Parathyroid adenoma (tissue), 2 donors: Measurements from ENCODE around the gene PXMP2.

Source experiments
- H2AFZ ChIP-seq: fragments of 300-600 bp; sonication (generic); one replicate; pipeline ENCODE4 v1.7.0; 2017; ENCODE audit warnings: antibody characterized with exemption, mild to moderate bottlenecking
- H3K27ac ChIP-seq: fragments of 300-600 bp; sonication (generic); one replicate; pipeline ENCODE4 v1.7.0; 2017
- H3K27me3 ChIP-seq: fragments of 300-600 bp; sonication (generic); one replicate; pipeline ENCODE4 v1.7.0; 2017; ENCODE audit warnings: low read length; ENCODE audit not compliant: control insufficient read depth, insufficient read depth
- H3K36me3 ChIP-seq: fragments of 300-600 bp; sonication (generic); one replicate; pipeline ENCODE4 v1.7.0; 2017; ENCODE audit warnings: low read length; ENCODE audit not compliant: control insufficient read depth, insufficient read depth
- H3K4me1 ChIP-seq: fragments of 300-600 bp; sonication (generic); one replicate; pipeline ENCODE4 v1.7.0; 2017; ENCODE audit warnings: control low read depth
- H3K4me2 ChIP-seq: fragments of 300-600 bp; sonication (generic); one replicate; pipeline ENCODE4 v1.7.0; 2017; ENCODE audit warnings: low read length
- H3K4me3 ChIP-seq: fragments of 300-600 bp; sonication (generic); one replicate; pipeline ENCODE4 v1.7.0; 2017; ENCODE audit warnings: low read depth, low read length
- H3K79me2 ChIP-seq: fragments of 300-600 bp; sonication (generic); one replicate; pipeline ENCODE4 v1.7.0; 2017; ENCODE audit warnings: control low read depth
- H3K9ac ChIP-seq: fragments of 300-600 bp; sonication (generic); one replicate; pipeline ENCODE4 v1.7.0; 2017; ENCODE audit warnings: mild to moderate bottlenecking
- H3K9me3 ChIP-seq: fragments of 300-600 bp; sonication (generic); one replicate; pipeline ENCODE4 v1.7.0; 2017; ENCODE audit warnings: low read length; ENCODE audit not compliant: control insufficient read depth
- CTCF ChIP-seq: fragments of 300-600 bp; sonication (generic); IDR thresholded peaks from one replicate; pipeline ENCODE4 v1.7.0; 2017; ENCODE audit warnings: antibody characterized with exemption, mild to moderate bottlenecking
- donor health status: primary hyperparathyroidism.

PXMP2 gene

GRCh38 chr12:132740652-132741051 is 53.3 kb downstream of the PXMP2 start:
- no peaks in the 10 kb centered on the region for H3K36me3 ChIP-seq
- H3K4me1 ChIP-seq: no peaks in the 10 kb centered on the region
- H3K27me3 ChIP-seq: no peaks in the 10 kb centered on the region
- H3K27ac ChIP-seq: no peak overlapping the region
- H3K4me3 ChIP-seq: no peak overlapping the region
- peaks cover 19% of the 10 kb centered on the region for H3K79me2 ChIP-seq
- H3K9me3 ChIP-seq: no peaks in the 10 kb centered on the region
- H3K9ac ChIP-seq: no peak overlapping the region
- no peak overlapping the region for H2AFZ ChIP-seq
- TF ChIP-seq CTCF: no peak
- H3K4me2 ChIP-seq: no peak overlapping the region

GRCh38 chr12:132741620-132742019 is 54.2 kb downstream of the PXMP2 start:
- Histone ChIP-seq H3K4me1 (no peaks in the 10 kb centered on the region), H3K4me2 (no peak overlapping the region), H3K9ac (no peak overlapping the region), H2AFZ (no peak overlapping the region), H3K27me3 (no peaks in the 10 kb centered on the region), H3K36me3 (no peaks in the 10 kb centered on the region), H3K27ac (no peak overlapping the region), H3K79me2 (peaks cover 22% of the 10 kb centered on the region), H3K4me3 (no peak overlapping the region), H3K9me3 (no peaks in the 10 kb centered on the region)
- no peak for TF ChIP-seq CTCF

- Histone ChIP-seq H2AFZ (no peak overlapping the region), H3K4me2 (no peak overlapping the region), H3K9me3 (no peaks in the 10 kb centered on the region), H3K4me3 (no peak overlapping the region), H3K79me2 (peaks cover 33% of the 10 kb centered on the region), H3K4me1 (no peaks in the 10 kb centered on the region), H3K27me3 (no peaks in the 10 kb centered on the region), H3K9ac (no peak overlapping the region), H3K36me3 (no peaks in the 10 kb centered on the region), H3K27ac (no peak overlapping the region)
- TF ChIP-seq CTCF: no peak
Observed at GRCh38 chr12:132743831-132744230, 56.4 kb downstream of the PXMP2 start.

GRCh38 chr12:132746613-132747012 is 59.2 kb downstream of the PXMP2 start:
- H3K9me3 ChIP-seq: no peaks in the 10 kb centered on the region
- H3K4me3 ChIP-seq: no peak overlapping the region
- no peak overlapping the region for H2AFZ ChIP-seq
- H3K4me2 ChIP-seq: no peak overlapping the region
- H3K27ac ChIP-seq: no peak overlapping the region
- no peaks in the 10 kb centered on the region for H3K36me3 ChIP-seq
- TF ChIP-seq CTCF: no peak
- no peak overlapping the region for H3K9ac ChIP-seq
- peaks cover 39% of the 10 kb centered on the region for H3K79me2 ChIP-seq
- H3K27me3 ChIP-seq: no peaks in the 10 kb centered on the region
- no peaks in the 10 kb centered on the region for H3K4me1 ChIP-seq

GRCh38 chr12:132747395-132747794 is 60.0 kb downstream of the PXMP2 start:
- no peak overlapping the region for H3K9ac ChIP-seq
- H2AFZ ChIP-seq: no peak overlapping the region
- no peaks in the 10 kb centered on the region for H3K36me3 ChIP-seq
- no peaks in the 10 kb centered on the region for H3K27me3 ChIP-seq
- peaks cover 39% of the 10 kb centered on the region for H3K79me2 ChIP-seq
- no peaks in the 10 kb centered on the region for H3K4me1 ChIP-seq
- H3K4me3 ChIP-seq: no peak overlapping the region
- no peak overlapping the region for H3K27ac ChIP-seq
- TF ChIP-seq CTCF: no peak
- no peak overlapping the region for H3K4me2 ChIP-seq
- no peaks in the 10 kb centered on the region for H3K9me3 ChIP-seq
